Activated T-helper 1 cell treated with anti-CD3 and anti-CD28 coated beads, Interleukin-12 subunit alpha, Interleukin-12 subunit beta, Interleukin-2, Interleukin-4 antibody, amounts not matched to agents 30 ng/mL and 10 ng/mL and 1 ng/mL, durations not matched to agents 14 hours and 24 hours and 36 hours (primary cell): Measurements from ENCODE around the gene CTIF. TPM values are rescaled to one million over a fixed set of nuclear protein-coding genes. Genes with fewer than 3 reads are reported as not detected.

Experiments
- DNase-seq: peaks from one replicate; pipeline ENCODE4 v3.0.0; 2021; ENCODE audit warnings: low spot score
- H3K27ac Mint-ChIP-seq: one replicate; pipeline ENCODE4 v1.8.0; 2021; ENCODE audit warnings: mild to moderate bottlenecking, mixed read lengths
- H3K27me3 Mint-ChIP-seq: one replicate; pipeline ENCODE4 v1.8.0; 2022; ENCODE audit warnings: mild to moderate bottlenecking, moderate library complexity, mixed read lengths; ENCODE audit not compliant: insufficient read depth
- H3K36me3 Mint-ChIP-seq: one replicate; pipeline ENCODE4 v1.8.0; 2021; ENCODE audit warnings: low read depth, mixed read lengths
- H3K4me1 Mint-ChIP-seq: one replicate; pipeline ENCODE4 v1.8.0; 2021; ENCODE audit warnings: low read depth, mixed read lengths
- H3K4me3 Mint-ChIP-seq: one replicate; pipeline ENCODE4 v1.8.0; 2021; ENCODE audit warnings: mild to moderate bottlenecking, moderate library complexity, mixed read lengths
- H3K9me3 Mint-ChIP-seq: one replicate; pipeline ENCODE4 v1.8.0; 2021; ENCODE audit warnings: mixed read lengths
- intact Hi-C: fragments of 100-400 bp; cut with micrococcal nuclease; formaldehyde crosslinking; loops from one replicate; pipeline ENCODE4 v1.15.1; 2024
- total RNA-seq: library from RNA; stranded (reverse); gene quantifications from 2 replicates; pipeline ENCODE4 v1.2.3, GENCODE V29; 2022

CTIF gene
- total RNA-seq, 1 donor from 2014 or later, result 7.2 TPM

DNA sequence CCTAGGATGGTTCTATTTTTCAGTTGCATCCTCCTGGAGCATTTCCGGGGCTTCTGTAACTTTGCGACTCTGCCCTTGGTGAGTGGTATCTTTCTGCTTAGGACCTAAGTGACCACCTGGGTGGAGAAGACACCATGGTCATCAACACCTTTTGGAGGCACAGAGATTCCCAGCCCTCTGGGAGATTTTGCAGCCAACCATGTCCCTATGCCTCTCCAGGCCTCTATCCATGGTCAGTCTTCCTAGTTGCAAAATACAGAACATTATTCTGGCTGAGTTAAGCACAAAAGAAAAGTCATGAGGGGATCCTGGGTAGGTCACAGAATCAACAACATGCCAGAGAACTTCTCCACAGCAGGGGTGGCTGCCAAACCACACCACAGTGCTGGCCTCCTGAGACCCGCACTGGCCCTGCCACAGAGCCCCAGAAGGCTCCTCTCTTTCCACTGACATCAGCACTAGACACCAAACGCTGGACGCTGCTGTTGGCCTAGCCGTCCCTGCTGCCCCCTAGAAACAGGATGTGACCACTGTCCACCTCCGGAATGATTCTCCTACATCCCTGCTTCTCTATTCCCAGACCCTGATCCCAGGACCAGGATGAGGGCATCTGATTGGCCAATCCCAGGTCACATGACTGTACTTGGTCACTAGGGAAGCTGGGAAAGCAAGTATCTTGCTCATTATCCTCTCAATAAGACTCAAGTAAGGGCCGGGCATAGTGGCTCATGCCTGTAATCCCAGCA lies 364.2 kb downstream of the CTIF start:
- intact Hi-C loops, result no loop called here
- H3K4me1 Mint-ChIP-seq, result peaks cover 15% of the 10 kb centered on the region
- no peak for DNase-seq
- H3K27ac Mint-ChIP-seq, result no peak overlapping the region
- H3K36me3 Mint-ChIP-seq, result peaks cover 10% of the 10 kb centered on the region
- H3K4me3 Mint-ChIP-seq, result no peak overlapping the region
- peaks cover 27% of the 10 kb centered on the region for H3K9me3 Mint-ChIP-seq
- H3K27me3 Mint-ChIP-seq, result peaks cover 12% of the 10 kb centered on the region

DNA sequence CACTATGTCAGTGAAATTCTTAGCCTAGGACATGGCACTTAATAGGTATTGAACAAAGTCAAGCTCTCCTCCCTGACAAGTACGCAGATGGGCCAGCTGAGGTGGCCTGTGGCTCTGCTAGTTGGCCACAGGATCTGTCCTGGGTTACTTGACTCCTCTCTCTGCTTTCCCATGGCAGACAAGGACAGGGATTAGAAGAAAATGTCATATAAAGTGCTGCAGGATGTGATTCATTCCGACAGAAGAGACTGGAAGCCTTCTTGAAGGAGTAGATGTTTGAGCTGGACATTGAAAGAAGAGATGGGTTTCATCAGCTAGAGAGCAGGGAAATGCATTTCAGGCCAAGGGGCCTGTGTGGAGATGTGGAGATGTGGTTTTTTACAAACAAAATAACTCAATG lies 365.3 kb downstream of the CTIF start:
- Mint-ChIP-seq H3K36me3 (peaks cover 6% of the 10 kb centered on the region), H3K4me1 (peaks cover 18% of the 10 kb centered on the region), H3K27me3 (peaks cover 8% of the 10 kb centered on the region), H3K27ac (no peak overlapping the region), H3K4me3 (no peak overlapping the region), H3K9me3 (peaks cover 27% of the 10 kb centered on the region)
- intact Hi-C loops, result no loop called here
- no peak for DNase-seq

DNA sequence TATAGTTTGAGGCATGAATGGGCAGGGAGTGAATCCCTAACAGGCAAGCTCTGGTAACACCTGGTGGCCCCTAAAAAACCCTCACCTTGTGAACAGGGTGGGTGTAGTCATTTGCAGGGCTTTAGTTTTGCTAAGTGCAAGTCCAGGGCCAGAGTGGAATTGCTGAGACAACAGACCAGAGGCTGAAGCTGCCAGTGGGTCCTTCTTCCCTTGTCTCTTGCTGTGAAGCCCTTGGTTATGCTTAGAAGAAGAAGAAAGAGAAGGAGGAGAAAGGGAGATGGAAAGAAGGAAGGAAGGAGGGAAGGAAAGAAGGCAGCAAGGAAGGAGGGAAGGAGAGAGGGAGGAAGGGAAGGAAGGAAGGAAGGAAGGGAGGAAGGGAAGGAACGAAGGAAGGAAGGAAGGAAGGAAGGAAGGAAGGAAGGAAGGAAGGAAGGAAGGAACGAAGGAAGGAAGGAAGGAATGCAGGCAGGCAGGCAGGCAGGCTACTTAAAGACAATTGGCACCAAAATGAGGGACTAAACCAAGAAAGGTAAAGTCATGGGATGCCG lies 366.1 kb downstream of the CTIF start:
- intact Hi-C loops, result no loop called here
- peaks cover 17% of the 10 kb centered on the region for H3K4me1 Mint-ChIP-seq
- H3K27me3 Mint-ChIP-seq, result peaks cover 8% of the 10 kb centered on the region
- peaks cover 6% of the 10 kb centered on the region for H3K36me3 Mint-ChIP-seq
- H3K4me3 Mint-ChIP-seq, result no peak overlapping the region
- peaks cover 22% of the 10 kb centered on the region for H3K9me3 Mint-ChIP-seq
- H3K27ac Mint-ChIP-seq, result no peak overlapping the region
- no peak for DNase-seq

DNA sequence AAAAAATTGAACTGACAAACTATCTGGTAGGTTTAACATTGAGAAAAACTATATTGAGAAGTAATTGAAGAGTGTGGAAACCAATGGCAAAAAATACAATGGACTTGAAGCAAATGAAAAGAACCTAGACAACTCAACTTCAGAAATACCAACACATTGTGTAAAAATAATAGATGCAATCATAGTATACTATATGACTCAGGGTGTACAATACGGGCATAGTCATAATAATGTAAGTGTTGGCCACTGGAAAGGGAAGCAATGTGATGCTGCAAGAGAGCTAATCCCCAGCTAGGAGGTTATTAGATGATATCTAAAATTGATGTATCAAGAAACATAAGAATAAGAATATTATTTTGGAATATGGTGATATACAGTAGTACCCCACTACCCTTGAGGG lies 366.7 kb downstream of the CTIF start:
- DNase-seq, result no peak
- Mint-ChIP-seq H3K27ac (no peak overlapping the region), H3K9me3 (peaks cover 18% of the 10 kb centered on the region), H3K4me3 (no peak overlapping the region), H3K36me3 (peaks cover 6% of the 10 kb centered on the region), H3K4me1 (peaks cover 12% of the 10 kb centered on the region), H3K27me3 (peaks cover 8% of the 10 kb centered on the region)
- intact Hi-C loops, result no loop called here

DNA sequence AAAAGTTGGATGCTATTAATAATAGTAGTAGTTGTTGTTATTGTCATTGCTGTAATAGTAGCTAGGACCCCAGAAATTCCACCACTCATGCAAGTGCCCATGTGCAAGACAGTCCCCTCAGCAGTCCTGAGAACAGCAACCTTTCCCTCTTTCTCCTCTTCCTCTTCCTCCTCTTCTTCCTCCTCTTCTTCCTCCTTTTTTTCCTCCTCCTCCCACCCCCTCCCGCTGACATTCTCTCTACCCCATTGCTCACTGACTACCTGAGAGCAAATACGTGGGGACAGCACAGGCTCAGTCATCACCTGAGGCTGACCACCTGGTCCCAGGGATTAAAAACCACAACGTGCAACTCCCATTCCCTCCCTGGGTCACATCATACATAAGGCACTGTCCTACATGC lies 370.1 kb downstream of the CTIF start:
- no peak overlapping the region for H3K27ac Mint-ChIP-seq
- H3K9me3 Mint-ChIP-seq, result peaks cover 17% of the 10 kb centered on the region
- intact Hi-C loops, result no loop called here

DNA sequence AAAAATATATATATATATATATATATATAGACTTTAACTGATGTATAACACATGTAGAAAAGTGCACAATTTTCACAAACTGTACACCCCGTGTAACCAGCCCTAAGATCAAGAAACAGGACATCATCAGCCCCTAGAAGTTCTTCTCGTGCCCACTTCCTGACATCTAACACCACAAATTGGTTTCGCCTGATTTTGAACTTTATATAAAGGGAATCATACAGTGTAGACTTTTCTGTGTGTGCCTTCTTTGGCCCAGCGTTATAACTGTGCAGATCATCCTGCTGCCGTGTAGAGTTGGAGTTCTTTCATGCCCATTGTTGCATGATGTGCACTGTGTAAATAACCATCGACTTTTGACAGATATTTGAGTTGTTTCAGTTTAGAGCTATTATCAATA lies 370.9 kb downstream of the CTIF start:
- Mint-ChIP-seq H3K27me3 (peaks cover 1% of the 10 kb centered on the region), H3K36me3 (no peaks in the 10 kb centered on the region), H3K27ac (no peak overlapping the region), H3K9me3 (peaks cover 9% of the 10 kb centered on the region), H3K4me3 (no peak overlapping the region), H3K4me1 (peaks cover 29% of the 10 kb centered on the region)
- intact Hi-C loops, result loop anchor here (5.0 kb wide), 1 partner anchor 232 kb away; no protein-coding TSS in a partner anchor
- no peak for DNase-seq

More for the DNA sequence above, 370.1 kb downstream of the CTIF start:
- Mint-ChIP-seq H3K36me3 (peaks cover 4% of the 10 kb centered on the region), H3K4me3 (no peak overlapping the region), H3K4me1 (peaks cover 21% of the 10 kb centered on the region), H3K27me3 (peaks cover 8% of the 10 kb centered on the region)
- DNase-seq, result no peak

DNA sequence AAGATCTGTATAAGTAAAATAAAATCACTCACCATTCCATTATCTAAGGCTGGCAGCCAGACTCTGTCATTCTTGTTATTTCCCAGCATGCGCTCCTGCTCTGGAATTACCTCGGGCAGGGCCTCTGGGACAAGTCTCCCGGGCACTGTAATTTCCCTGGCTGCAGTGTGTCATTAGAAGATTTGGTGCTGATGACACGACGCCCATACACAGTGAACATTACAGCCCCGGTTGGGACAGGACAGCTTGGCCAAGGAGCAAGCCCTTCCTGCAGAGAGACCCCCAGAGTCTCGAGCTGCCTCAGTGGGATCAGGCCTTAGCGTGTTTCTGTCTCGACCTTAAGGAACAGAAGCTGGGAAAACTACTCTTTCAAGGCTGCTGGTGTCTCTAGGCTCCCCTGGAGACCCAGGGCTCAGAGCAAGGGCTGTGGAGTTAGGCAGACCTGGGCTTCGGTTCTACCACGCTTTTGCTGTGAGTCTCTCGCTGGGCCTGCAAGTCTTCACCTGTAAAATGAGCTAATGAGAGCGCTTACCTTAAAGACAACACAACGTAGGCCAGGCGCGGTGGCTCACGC lies 372.2 kb downstream of the CTIF start:
- Mint-ChIP-seq H3K36me3 (no peaks in the 10 kb centered on the region), H3K4me3 (no peak overlapping the region), H3K27ac (no peak overlapping the region), H3K27me3 (no peaks in the 10 kb centered on the region), H3K4me1 (peaks cover 31% of the 10 kb centered on the region), H3K9me3 (no peaks in the 10 kb centered on the region)
- no peak for DNase-seq
- intact Hi-C loops, result loop anchor here (5.0 kb wide), 1 partner anchor 234 kb away; no protein-coding TSS in a partner anchor

Other genes with a start within 250 kb of the CTIF start
- gene ZBTB7C, start 129.6 kb upstream of the CTIF start, total RNA-seq, result 1.0 and 1.4 TPM in 2 replicates